Umbilical cord (tissue), 2 donors: ENCODE results near the gene RPGR. TPM values are rescaled to one million over a fixed set of nuclear protein-coding genes. Genes with fewer than 3 reads are reported as not detected.

Experiments
- DNase-seq: peaks from one replicate; pipeline ENCODE4 v3.0.0-alpha.2; 2015; ENCODE audit warnings: low spot score
- total RNA-seq: library from RNA; depleted of rRNA; stranded (reverse); fragments of >200 nt; gene quantifications from one replicate; pipeline ENCODE4 v1.2.3, GENCODE V29; 2014; ENCODE audit warnings: low replicate concordance; ENCODE audit not compliant: insufficient read depth

The RPGR gene
- total RNA-seq, 1 donor from 2014 or later: 15.4 TPM

DNA sequence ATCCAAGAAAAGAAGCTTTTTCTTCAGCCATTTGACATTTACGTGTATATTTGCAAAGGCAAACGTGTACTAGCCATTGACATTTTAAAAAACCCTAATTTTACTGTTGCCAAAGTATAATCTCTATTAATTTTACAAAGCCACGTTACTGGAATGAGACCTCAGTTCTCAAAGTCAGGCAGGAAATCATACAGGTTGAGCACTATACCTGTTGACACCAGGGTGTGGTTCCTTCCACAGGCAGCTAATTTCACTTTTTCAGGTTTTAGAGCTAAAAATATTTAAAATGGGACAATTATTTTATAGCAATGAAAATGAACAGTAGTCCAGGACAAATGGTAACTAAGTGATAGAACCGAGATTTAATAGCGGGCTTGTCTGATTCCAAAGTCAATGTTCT, 6.5 kb downstream of the RPGR start:
- DNase-seq: no peak

- DNase-seq: no peak
Observed at GRCh38 chrX:38318606-38319005, 8.7 kb downstream of the RPGR start.

GRCh38 chrX:38318196-38318595, 9.1 kb downstream of the RPGR start:
- no peak for DNase-seq

- DNase-seq: no peak
Observed at GRCh38 chrX:38315186-38315585, 12.1 kb downstream of the RPGR start.

GRCh38 chrX:38313190-38313589, 14.1 kb downstream of the RPGR start:
- DNase-seq: no peak

DNA sequence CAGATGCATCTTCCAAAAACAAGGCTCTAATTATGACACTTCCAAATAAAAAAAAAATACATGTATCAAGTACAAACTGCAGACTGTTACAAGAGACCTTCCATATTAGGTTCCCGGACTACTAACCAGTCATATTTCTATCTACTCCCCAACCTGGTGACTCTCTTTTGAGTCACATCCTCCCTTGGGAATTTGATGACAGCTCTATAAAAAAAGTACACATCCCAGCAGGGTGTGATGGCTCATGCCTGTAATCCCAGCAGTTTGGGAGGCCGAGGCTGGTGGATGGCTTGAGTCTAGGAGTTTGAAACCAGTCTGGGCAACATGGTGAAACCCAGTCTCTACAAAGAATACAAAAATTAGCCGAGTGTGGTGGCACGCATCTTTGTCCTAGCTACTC, 14.9 kb downstream of the RPGR start:
- DNase-seq: no peak

DNA sequence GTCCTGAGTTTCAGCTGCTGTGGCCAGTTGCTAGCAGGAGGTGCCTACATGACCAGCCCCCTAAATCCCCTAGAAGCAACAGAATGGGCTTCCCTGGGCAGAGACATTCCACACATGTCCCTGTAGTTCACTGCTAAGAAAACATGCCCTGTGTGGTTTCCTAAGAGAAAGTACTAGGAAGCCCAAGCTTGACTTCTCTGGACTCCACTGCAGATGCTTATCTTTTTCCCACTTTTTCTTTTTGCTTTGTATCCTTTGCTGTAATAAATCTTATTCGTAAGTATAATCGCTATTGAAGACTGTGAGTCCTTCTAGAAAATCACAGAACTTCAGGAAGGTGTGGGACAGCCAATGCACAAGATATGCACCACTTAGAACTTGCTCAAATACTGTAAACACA, 15.6 kb downstream of the RPGR start:
- DNase-seq: no peak

GRCh38 chrX:38305971-38306370, 21.3 kb downstream of the RPGR start:
- no peak for DNase-seq

- DNase-seq: no peak
Observed at GRCh38 chrX:38304010-38304409, 23.3 kb downstream of the RPGR start.

GRCh38 chrX:38293741-38294140, 33.6 kb downstream of the RPGR start:
- no peak for DNase-seq

DNA sequence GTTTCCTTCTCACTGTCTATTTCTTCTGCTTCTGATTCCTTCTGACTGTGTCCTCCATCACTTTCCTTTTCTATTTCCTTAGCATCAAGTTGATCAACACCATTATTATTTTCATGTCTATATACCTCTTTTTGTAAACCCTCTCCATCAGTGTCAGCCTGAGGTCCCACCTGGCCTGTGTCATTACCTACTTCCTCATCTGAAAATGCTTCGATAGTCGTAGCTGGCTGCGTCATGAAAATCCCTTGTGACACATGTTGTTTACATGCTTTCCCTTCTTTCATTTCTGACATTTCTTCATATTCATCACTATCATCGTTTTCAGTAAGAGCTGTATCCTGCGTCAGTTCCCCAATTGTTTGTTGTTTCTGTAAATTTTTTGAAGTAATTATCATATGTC, 39.6 kb downstream of the RPGR start:
- no peak for DNase-seq

DNA sequence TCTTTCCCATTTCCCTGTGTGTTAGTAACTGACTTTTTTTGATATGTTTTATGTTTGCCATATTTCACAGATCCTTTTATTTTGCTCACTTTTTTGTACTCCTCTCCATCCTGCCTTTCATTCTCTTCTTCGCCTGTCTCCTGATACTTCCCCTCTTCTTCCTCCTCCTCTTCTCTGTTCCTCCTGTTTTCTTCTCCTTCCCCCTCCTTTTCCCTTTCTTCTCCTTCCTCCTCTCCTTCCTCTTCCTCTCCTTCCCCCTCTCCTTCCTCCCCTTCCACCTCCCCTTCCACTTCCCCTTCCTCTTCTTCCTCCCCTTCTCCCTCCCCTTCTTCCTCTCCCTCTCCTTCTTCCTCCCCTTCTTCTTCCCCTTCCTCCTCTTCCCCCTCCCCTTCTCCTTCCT, 41.7 kb downstream of the RPGR start:
- no peak for DNase-seq

DNA sequence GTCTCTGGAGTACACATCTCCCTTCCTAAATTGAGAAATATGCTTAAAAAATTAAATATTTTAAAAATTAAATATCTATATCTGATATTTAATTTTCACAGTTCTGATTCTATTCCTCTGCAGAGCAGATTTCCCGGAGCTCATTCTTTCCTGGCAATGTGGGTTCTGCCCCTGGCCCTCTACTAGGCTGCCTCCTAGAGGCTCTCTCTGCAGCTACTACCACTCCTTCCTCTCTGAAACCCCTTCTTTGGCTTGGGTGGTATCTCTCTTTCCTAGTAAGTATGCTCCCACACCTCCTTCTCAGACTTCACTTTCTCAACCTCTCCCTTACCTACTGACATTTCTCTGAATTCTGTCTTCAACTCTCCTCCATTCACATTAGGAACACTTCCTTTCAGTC, 45.3 kb downstream of the RPGR start:
- DNase-seq: no peak

- DNase-seq: no peak
Observed at GRCh38 chrX:38279188-38279587, 48.1 kb downstream of the RPGR start.

- no peak for DNase-seq
Observed at GRCh38 chrX:38278682-38279081, 48.6 kb downstream of the RPGR start.

DNA sequence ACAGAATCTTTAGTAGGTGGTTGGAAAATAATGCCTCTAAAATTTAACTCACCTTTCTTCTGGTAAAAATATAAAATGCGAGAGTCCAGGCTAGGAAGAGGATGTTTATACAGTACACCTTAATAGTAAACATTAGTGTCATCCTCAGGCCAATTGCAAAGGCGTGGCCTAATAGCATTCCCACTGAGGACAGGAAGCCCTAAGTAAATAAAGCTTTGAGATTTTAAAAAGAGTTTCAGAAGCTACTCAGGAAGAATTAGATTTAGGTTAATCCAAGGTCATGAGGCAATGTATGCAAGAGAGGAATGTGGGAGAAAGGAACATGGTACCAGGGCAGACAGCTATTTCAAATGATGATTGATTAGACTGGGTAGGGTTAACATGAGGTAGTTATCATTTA, 49.5 kb downstream of the RPGR start:
- DNase-seq: no peak

GRCh38 chrX:38277136-38277535, 50.2 kb downstream of the RPGR start:
- DNase-seq: peak; percentile 18

DNA sequence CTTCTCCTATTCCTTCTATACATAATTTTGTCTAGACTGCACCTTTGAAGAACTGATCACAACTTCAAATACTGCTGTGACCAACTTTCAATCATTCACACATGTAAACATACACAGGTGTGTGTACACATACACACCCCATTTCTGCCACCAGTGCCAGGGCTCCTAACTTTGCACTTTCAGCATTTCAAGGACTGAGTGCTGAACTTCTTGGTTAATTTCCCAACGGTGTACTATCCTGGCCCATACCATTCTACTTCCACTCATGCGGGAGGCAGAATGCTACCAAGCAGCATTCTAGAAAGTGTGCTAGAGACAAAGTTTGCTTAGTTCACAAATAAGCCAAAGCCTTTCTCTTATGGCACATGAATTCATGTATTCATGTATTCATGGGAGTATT, 51.2 kb downstream of the RPGR start:
- no peak for DNase-seq

- DNase-seq: no peak
Observed at GRCh38 chrX:38275615-38276014, 51.7 kb downstream of the RPGR start.

DNA sequence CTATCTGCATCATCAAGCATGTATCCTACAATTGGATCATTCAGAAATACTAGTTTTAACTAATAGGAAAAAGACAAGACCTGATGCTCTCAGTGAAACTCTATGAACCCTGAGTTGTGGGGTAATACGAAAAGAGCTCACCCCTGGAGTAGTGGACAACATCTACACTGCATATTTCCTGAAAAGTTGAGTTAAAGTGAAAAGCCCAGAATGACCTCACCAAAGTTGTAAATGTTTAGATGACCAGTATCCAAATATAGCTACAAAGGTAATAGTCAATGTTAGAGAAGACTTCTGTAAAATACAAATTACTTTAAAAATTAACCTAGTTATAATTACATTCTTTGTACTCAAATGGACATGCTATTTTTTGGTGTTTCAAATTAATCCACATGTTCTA, 53.9 kb downstream of the RPGR start:
- no peak for DNase-seq

- no peak for DNase-seq
Observed at GRCh38 chrX:38271154-38271716, 56.1 kb downstream of the RPGR start.

DNA sequence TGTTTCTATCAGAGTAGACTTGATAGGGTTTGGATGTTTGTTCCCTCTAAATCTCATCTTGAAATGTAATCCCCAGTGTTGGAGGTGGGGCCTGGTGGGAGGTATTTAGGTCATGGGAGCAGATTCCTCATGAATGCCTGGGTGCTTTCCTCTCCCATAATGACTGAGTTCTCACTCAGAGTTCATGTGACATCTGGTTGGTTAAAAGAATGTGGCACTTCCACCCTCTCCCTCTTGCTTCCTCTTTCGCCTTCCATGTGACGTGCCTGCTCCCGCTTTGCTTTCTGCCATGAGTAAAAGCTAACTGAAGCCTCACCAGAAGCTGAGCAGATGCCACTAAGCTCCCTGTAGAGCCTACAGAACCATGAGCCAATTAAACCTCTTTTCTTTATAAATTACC, 59.3 kb downstream of the RPGR start:
- DNase-seq: no peak

- peak; percentile 11 for DNase-seq
Observed at GRCh38 chrX:38262715-38263620, 64.3 kb downstream of the RPGR start.
